Thyroid gland (tissue), 4 donors: Measurements from ENCODE around the gene TSPO.

Experiments
- CTCF ChIP-seq, 6 experiments: fragments of 200-600 bp in 3 of 6; fragments of 450-650 bp in 3 of 6; sonication (generic) in 3 of 6; IDR thresholded peaks; one replicate each; pipeline ENCODE4 v1.5.1; 2016 to 2019; ENCODE audit warnings: antibody characterized with exemption in 6 of 6, mild to moderate bottlenecking in 2 of 6, inconsistent platforms in 1 of 6, moderate library complexity in 1 of 6
- POLR2A ChIP-seq, 2 donors: fragments of 450-650 bp; IDR thresholded peaks; one replicate each; pipeline ENCODE4 v1.6.1; 2017; ENCODE audit warnings: antibody characterized with exemption in 2 of 2, mild to moderate bottlenecking in 2 of 2, moderate library complexity in 1 of 2

GRCh38 chr22:43131773-43132501, 19.4 kb upstream of the TSPO start:
- no peak for TF ChIP-seq CTCF (IDR thresholded peaks at IDR 0.05)
- no peak for TF ChIP-seq POLR2A (IDR thresholded peaks at IDR 0.05)
